ENCODE data around the gene TMEM51. TPM values are rescaled to one million over a fixed set of nuclear protein-coding genes. Genes with fewer than 3 reads are reported as not detected.
A peak's percentile ranks its signal among the peaks of the same experiment; 100 is the strongest.

Gene TMEM51
- total and polyA plus RNA-seq, 9 of the 15 experiments (the other 6 are each of a cell fraction or from before 2014, with no cell fraction given), result 0.06 to 1.4 (median 0.58) TPM

GRCh38 chr1:15154480-15155036 is 1.0 kb downstream of the TMEM51 start (continued):
- TF ChIP-seq, protein P1, sequence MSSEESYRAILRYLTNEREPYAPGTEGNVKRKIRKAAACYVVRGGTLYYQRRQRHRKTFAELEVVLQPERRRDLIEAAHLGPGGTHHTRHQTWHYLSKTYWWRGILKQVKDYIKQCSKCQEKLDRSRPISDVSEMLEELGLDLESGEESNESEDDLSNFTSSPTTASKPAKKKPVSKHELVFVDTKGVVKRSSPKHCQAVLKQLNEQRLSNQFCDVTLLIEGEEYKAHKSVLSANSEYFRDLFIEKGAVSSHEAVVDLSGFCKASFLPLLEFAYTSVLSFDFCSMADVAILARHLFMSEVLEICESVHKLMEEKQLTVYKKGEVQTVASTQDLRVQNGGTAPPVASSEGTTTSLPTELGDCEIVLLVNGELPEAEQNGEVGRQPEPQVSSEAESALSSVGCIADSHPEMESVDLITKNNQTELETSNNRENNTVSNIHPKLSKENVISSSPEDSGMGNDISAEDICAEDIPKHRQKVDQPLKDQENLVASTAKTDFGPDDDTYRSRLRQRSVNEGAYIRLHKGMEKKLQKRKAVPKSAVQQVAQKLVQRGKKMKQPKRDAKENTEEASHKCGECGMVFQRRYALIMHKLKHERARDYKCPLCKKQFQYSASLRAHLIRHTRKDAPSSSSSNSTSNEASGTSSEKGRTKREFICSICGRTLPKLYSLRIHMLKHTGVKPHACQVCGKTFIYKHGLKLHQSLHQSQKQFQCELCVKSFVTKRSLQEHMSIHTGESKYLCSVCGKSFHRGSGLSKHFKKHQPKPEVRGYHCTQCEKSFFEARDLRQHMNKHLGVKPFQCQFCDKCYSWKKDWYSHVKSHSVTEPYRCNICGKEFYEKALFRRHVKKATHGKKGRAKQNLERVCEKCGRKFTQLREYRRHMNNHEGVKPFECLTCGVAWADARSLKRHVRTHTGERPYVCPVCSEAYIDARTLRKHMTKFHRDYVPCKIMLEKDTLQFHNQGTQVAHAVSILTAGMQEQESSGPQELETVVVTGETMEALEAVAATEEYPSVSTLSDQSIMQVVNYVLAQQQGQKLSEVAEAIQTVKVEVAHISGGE (CRISPR knock-in tag; IDR thresholded peaks at IDR 0.05), result peak in 1 of 3 experiments; percentile 32; a peak in 1 of 6 replicates
- TF ChIP-seq COPS2 (conservative IDR thresholded peaks at IDR 0.05) (no peak), L3MBTL2 (IDR thresholded peaks at IDR 0.05) (no peak), MITF (IDR thresholded peaks at IDR 0.05) (no peak), HNRNPH1 (optimal IDR thresholded peaks at IDR 0.05; ENCODE audit: low read depth, low read length) (no peak), ATF1 (CRISPR knock-in tag; IDR thresholded peaks at IDR 0.05) (no peak), ATF1 (tag; IDR thresholded peaks at IDR 0.05) (0 out of 2 replicates have a peak, but pooled peaks have one; percentile 4)
- TF ChIP-seq, protein P2, sequence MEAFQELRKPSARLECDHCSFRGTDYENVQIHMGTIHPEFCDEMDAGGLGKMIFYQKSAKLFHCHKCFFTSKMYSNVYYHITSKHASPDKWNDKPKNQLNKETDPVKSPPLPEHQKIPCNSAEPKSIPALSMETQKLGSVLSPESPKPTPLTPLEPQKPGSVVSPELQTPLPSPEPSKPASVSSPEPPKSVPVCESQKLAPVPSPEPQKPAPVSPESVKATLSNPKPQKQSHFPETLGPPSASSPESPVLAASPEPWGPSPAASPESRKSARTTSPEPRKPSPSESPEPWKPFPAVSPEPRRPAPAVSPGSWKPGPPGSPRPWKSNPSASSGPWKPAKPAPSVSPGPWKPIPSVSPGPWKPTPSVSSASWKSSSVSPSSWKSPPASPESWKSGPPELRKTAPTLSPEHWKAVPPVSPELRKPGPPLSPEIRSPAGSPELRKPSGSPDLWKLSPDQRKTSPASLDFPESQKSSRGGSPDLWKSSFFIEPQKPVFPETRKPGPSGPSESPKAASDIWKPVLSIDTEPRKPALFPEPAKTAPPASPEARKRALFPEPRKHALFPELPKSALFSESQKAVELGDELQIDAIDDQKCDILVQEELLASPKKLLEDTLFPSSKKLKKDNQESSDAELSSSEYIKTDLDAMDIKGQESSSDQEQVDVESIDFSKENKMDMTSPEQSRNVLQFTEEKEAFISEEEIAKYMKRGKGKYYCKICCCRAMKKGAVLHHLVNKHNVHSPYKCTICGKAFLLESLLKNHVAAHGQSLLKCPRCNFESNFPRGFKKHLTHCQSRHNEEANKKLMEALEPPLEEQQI (IDR thresholded peaks at IDR 0.05), result no peak
